Fibroblast of lung (primary cell): ENCODE measurements around the gene INF2. TPM values are rescaled to one million over a fixed set of nuclear protein-coding genes. Genes with fewer than 3 reads are reported as not detected.
A peak's percentile ranks its signal among the peaks of the same experiment; 100 is the strongest.
"Not testable (repeated sequence)": the region's sequence is repeated elsewhere in the genome, so short reads cannot be mapped to it uniquely, and the experiment has no call there.

Source experiments
- DNase-seq, 2 donors: peaks; one replicate each; pipeline versions ENCODE4 v3.0.0 to v3.0.0-alpha.2; 2010; ENCODE audit warnings: low read depth in 2 of 2
- H2AFZ ChIP-seq: 2 replicates; pipeline ENCODE4 v1.5.1; 2012; ENCODE audit warnings: low read length, control low read depth, inconsistent platforms
- H3K27ac ChIP-seq: 2 replicates; pipeline ENCODE4 v1.5.1; 2011; ENCODE audit warnings: low read length, control low read depth; ENCODE audit not compliant: insufficient read depth
- H3K27me3 ChIP-seq: 2 replicates; pipeline ENCODE4 v1.5.1; 2011; ENCODE audit warnings: mild to moderate bottlenecking, low read length; ENCODE audit not compliant: control insufficient read depth, insufficient read depth
- H3K36me3 ChIP-seq: 2 replicates; pipeline ENCODE4 v1.5.1; 2011; ENCODE audit warnings: low read length; ENCODE audit not compliant: control insufficient read depth, insufficient read depth
- H3K4me1 ChIP-seq: 2 replicates; pipeline ENCODE4 v1.5.1; 2011; ENCODE audit warnings: low read length; ENCODE audit not compliant: control insufficient read depth, insufficient read depth; ENCODE audit errors: extremely low read depth
- H3K4me2 ChIP-seq: 2 replicates; pipeline ENCODE4 v1.5.1; 2011; ENCODE audit warnings: low read length, control low read depth; ENCODE audit not compliant: insufficient read depth; ENCODE audit errors: extremely low read depth
- H3K4me3 ChIP-seq, 4 experiments: fragments of 200-600 bp in 1 of 4; sonication (generic) in 1 of 4; replicated peaks in 1 of 4; 2 replicates each; pipeline ENCODE4 v1.5.1; 2011 to 2016; ENCODE audit warnings: low read length in 4 of 4, low read depth in 3 of 4, mild to moderate bottlenecking in 3 of 4, control low read depth in 2 of 4, inconsistent platforms in 1 of 4, mixed read lengths in 1 of 4; ENCODE audit not compliant: insufficient read depth in 1 of 4; ENCODE audit errors: control extremely low read depth in 1 of 4
- H3K79me2 ChIP-seq: 2 replicates; pipeline ENCODE4 v1.5.1; 2012; ENCODE audit warnings: mild to moderate bottlenecking, low read length, inconsistent platforms; ENCODE audit not compliant: control insufficient read depth, insufficient read depth
- H3K9ac ChIP-seq: 2 replicates; pipeline ENCODE4 v1.5.1; 2011; ENCODE audit warnings: mild to moderate bottlenecking, low read length, control low read depth; ENCODE audit not compliant: insufficient read depth
- H3K9me3 ChIP-seq: 2 replicates; pipeline ENCODE4 v1.5.1; 2012; ENCODE audit warnings: low read depth, low read length; ENCODE audit not compliant: control insufficient read depth, insufficient read depth
- H4K20me1 ChIP-seq: 2 replicates; pipeline ENCODE4 v1.5.1; 2011; ENCODE audit warnings: low read length; ENCODE audit not compliant: control insufficient read depth, insufficient read depth; ENCODE audit errors: extremely low read depth
- CTCF ChIP-seq, 2 donors: IDR thresholded peaks in 1 of 2; conservative IDR thresholded peaks in 1 of 2; 1 replicate in 1 of 2; 2 replicates in 1 of 2; pipeline ENCODE4 v1.5.1; 2011 to 2012; ENCODE audit warnings: low read length in 2 of 2, control low read depth in 1 of 2, inconsistent platforms in 1 of 2, low read depth in 1 of 2, mild to moderate bottlenecking in 1 of 2
- EZH2 ChIP-seq: IDR thresholded peaks from 2 replicates; pipeline ENCODE4 v1.5.1; 2012; ENCODE audit warnings: low read length, control low read depth, mild to moderate bottlenecking; ENCODE audit errors: missing control alignments
- polyA plus RNA-seq, 2 donors: library from polyadenylated mRNA; depleted of rRNA in 1 of 2; stranded (reverse) in 1 of 2; unstranded in 1 of 2; fragments of >200 nt; gene quantifications; 2 replicates each; pipeline ENCODE4 v1.2.1, GENCODE V29; 2011 to 2012; ENCODE audit warnings: missing spikeins in 1 of 2
- total RNA-seq: library from RNA; depleted of rRNA; stranded (reverse); fragments of >200 nt; gene quantifications from 2 replicates; pipeline ENCODE4 v1.2.1, GENCODE V29; 2014

INF2 gene
- total and polyA plus RNA-seq, 2 donors (not counting 1 experiment from before 2014, with no cell fraction given) = 19.8 to 50.9 TPM

DNA sequence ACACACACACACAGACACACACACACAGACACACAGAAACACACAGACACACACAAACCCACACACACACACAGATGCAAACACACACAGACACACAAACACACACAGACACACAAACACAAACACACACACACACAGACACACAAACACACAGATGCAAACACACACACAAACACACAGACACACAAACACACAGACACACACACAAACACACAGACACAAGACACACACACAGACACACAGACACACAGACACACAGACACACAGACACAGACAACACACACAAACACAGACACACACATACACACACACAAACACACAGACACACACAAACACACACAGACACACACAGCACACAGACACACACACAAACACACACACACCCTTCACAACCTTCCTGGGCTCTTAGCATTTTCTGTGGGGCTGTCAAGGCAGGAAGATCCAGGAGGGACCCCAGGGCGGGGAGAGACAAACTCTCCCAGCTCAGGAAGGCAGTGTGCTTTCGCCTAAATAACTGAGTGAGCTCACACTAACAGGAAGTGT, 24.2 kb upstream of the INF2 start:
- Histone ChIP-seq H3K9me3 (no peaks in the 10 kb centered on the region), H2AFZ (no peak overlapping the region), H3K4me2 (no peak overlapping the region), H3K9ac (no peak overlapping the region), H4K20me1 (no peaks in the 10 kb centered on the region), H3K27me3 (no peaks in the 10 kb centered on the region), H3K36me3 (no peaks in the 10 kb centered on the region), H3K79me2 (no peaks in the 10 kb centered on the region), H3K4me1 (no peaks in the 10 kb centered on the region), H3K4me3 (no peak overlapping the region), H3K27ac (no peak overlapping the region)
- peak in 1 of 2 donors; percentile 29 for DNase-seq
- TF ChIP-seq CTCF (conservative IDR thresholded peaks at IDR 0.05 in 1 of 2, IDR thresholded peaks at IDR 0.05 in 1 of 2; ENCODE audit: low read depth in 1 of 2, low read length in 2 of 2) (no peak), EZH2 (no peak)

GRCh38 chr14:104665657-104666522, 23.5 kb upstream of the INF2 start:
- Histone ChIP-seq H3K36me3 (no peaks in the 10 kb centered on the region), H3K4me1 (no peaks in the 10 kb centered on the region), H2AFZ (no peak overlapping the region), H3K4me3 (no peak overlapping the region), H3K27me3 (no peaks in the 10 kb centered on the region), H4K20me1 (no peaks in the 10 kb centered on the region), H3K4me2 (no peak overlapping the region), H3K9me3 (no peaks in the 10 kb centered on the region), H3K9ac (no peak overlapping the region), H3K79me2 (no peaks in the 10 kb centered on the region), H3K27ac (no peak overlapping the region)
- no peak for TF ChIP-seq EZH2
- peak in 1 of 2 donors; percentile 12 for TF ChIP-seq CTCF (conservative IDR thresholded peaks at IDR 0.05 in 1 of 2, IDR thresholded peaks at IDR 0.05 in 1 of 2; ENCODE audit: low read depth in 1 of 2, low read length in 2 of 2)
- no peak for DNase-seq

- not testable (repeated sequence) for H3K36me3 ChIP-seq, H4K20me1 ChIP-seq, H3K4me1 ChIP-seq, H3K9me3 ChIP-seq, H3K27me3 ChIP-seq, H3K4me2 ChIP-seq, DNase-seq, H3K4me3 ChIP-seq, H3K27ac ChIP-seq, H3K79me2 ChIP-seq, H2AFZ ChIP-seq, H3K9ac ChIP-seq
These were observed 22.9 kb upstream of the INF2 start for GRCh38 chr14:104666523-104666895.
